ENCODE data around the gene TRIM44.

- TF ChIP-seq, protein P1, sequence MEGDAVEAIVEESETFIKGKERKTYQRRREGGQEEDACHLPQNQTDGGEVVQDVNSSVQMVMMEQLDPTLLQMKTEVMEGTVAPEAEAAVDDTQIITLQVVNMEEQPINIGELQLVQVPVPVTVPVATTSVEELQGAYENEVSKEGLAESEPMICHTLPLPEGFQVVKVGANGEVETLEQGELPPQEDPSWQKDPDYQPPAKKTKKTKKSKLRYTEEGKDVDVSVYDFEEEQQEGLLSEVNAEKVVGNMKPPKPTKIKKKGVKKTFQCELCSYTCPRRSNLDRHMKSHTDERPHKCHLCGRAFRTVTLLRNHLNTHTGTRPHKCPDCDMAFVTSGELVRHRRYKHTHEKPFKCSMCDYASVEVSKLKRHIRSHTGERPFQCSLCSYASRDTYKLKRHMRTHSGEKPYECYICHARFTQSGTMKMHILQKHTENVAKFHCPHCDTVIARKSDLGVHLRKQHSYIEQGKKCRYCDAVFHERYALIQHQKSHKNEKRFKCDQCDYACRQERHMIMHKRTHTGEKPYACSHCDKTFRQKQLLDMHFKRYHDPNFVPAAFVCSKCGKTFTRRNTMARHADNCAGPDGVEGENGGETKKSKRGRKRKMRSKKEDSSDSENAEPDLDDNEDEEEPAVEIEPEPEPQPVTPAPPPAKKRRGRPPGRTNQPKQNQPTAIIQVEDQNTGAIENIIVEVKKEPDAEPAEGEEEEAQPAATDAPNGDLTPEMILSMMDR (IDR thresholded peaks at IDR 0.05) = no peak
- TF ChIP-seq EP300 (IDR thresholded peaks at IDR 0.05) = no peak
Observed at GRCh38 chr11:35856756-35857155, 194.2 kb downstream of the TRIM44 start.
